ENCODE data around the gene RHOBTB3. TPM values are rescaled to one million over a fixed set of nuclear protein-coding genes. Genes with fewer than 3 reads are reported as not detected.

Gene RHOBTB3
- total and polyA plus RNA-seq, 11 donors, result 24.3 to 116 (median 82.1) TPM

DNA sequence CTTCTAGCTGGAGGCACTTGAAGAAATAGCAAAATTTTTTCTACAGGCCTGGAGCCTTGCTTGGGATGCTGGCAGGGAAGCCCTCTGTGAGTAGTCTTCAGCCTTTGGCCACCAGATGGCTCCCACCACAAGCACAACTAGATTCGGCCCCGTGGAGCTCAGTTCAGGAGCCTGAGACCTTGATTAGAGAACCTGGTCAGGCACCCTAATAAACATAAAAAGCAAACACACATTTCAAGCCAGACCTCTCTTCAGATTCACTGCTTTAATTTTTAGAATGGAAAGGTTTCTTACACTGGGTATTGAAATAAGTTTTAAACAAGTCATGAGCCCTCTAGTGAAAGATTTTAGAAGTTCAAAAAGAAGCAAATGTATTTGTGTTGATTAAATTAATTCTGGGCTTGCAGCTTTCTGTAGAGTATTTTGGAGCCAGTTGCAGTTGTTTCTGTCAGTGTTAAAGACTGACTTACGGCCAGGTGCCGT, 50.0 kb downstream of the RHOBTB3 start:
- TF ChIP-seq CTCF (IDR thresholded peaks at IDR 0.05), result peak; percentile 73 to 97 (median 88)
- TF ChIP-seq POLR2A (IDR thresholded peaks at IDR 0.05), result no peak
- Histone ChIP-seq H3K27me3 (no peaks in the 10 kb centered on the region), H3K36me3 (peaks cover 0 to 39% (median 12%) of the 10 kb centered on the region in 9 donors), H3K4me3 (no peak overlapping the region), H3K4me1 (peaks cover 0 to 52% (median 20%) of the 10 kb centered on the region in 12 donors), H3K27ac (peak overlapping the region; percentile 11 to 77 (median 30)), H3K9me3 (no peaks in the 10 kb centered on the region)
- intact Hi-C loops (cut with DNase I), result loop anchor here (1.0 to 10.0 kb wide), 14 partner anchors 36 to 556 kb away; partner anchors contain the start of gene RFESD (in 2 of the 10)
- peak; percentile 80 to 88 (median 82) for DNase-seq
- ATAC-seq, result peak; percentile 78 to 93 (median 92)
- 24 to 38% (median 32%) methylated on average over 4 of the region's 4 CpGs for WGBS, 4 donors

GRCh38 chr5:95782181-95782580, 51.0 kb downstream of the RHOBTB3 start:
- no peak for DNase-seq
- no peak overlapping the region for H3K27ac ChIP-seq
- ATAC-seq, result no peak
- intact Hi-C loops (cut with DNase I), result loop anchor here in 7 of 10 donors (5.0 to 10.0 kb wide), 7 partner anchors 35 to 555 kb away; partner anchors contain the start of gene RFESD (in 1 of the 7)
- TF ChIP-seq POLR2A (IDR thresholded peaks at IDR 0.05), result no peak
- no peak for TF ChIP-seq CTCF (IDR thresholded peaks at IDR 0.05)
- H3K9me3 ChIP-seq, result no peaks in the 10 kb centered on the region
- WGBS, 4 donors, result 93 to 94% (median 94%) methylated on average over 4 of the region's 4 CpGs
- no peaks in the 10 kb centered on the region for H3K27me3 ChIP-seq
- H3K4me1 ChIP-seq, result peaks cover 0 to 62% (median 25%) of the 10 kb centered on the region in 12 donors
- no peak overlapping the region for H3K4me3 ChIP-seq
- peaks cover 0 to 48% (median 12%) of the 10 kb centered on the region in 9 donors for H3K36me3 ChIP-seq

DNA sequence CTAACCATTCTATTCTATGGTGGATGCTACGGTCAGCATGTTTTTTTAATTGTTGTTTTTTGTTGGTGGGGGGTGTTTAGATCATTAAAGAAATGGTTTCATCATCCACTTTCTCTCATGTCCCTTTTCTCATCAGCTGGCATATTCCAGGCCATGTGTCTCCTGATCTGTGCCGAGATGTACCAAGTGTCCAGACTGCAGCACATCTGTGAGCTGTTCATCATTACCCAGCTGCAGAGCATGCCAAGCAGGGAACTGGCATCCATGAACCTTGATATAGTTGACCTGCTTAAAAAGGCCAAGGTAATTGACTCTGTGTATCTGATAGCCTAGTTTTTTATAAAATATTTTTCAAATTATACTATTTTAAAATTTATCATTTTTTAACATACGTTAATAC, 52.5 kb downstream of the RHOBTB3 start:
- ATAC-seq (no peak), DNase-seq (no peak)
- Histone ChIP-seq H3K27ac (peak overlapping the region in 4 of 12 donors; percentile 8 to 28 (median 16)), H3K4me1 (peaks cover 0 to 60% (median 26%) of the 10 kb centered on the region in 12 donors), H3K9me3 (no peaks in the 10 kb centered on the region), H3K36me3 (peaks cover 0 to 48% (median 19%) of the 10 kb centered on the region in 9 donors), H3K27me3 (no peaks in the 10 kb centered on the region), H3K4me3 (no peak overlapping the region)
- TF ChIP-seq CTCF (IDR thresholded peaks at IDR 0.05) (no peak), POLR2A (IDR thresholded peaks at IDR 0.05) (no peak)
- WGBS, 4 donors, result 73 to 81% (median 77%) methylated on average over 3 of the region's 3 CpGs
- intact Hi-C loops (cut with DNase I), result loop anchor here in 7 of 10 donors (5.0 to 10.0 kb wide), 7 partner anchors 34 to 554 kb away; partner anchors contain the start of gene RFESD (in 1 of the 7)

DNA sequence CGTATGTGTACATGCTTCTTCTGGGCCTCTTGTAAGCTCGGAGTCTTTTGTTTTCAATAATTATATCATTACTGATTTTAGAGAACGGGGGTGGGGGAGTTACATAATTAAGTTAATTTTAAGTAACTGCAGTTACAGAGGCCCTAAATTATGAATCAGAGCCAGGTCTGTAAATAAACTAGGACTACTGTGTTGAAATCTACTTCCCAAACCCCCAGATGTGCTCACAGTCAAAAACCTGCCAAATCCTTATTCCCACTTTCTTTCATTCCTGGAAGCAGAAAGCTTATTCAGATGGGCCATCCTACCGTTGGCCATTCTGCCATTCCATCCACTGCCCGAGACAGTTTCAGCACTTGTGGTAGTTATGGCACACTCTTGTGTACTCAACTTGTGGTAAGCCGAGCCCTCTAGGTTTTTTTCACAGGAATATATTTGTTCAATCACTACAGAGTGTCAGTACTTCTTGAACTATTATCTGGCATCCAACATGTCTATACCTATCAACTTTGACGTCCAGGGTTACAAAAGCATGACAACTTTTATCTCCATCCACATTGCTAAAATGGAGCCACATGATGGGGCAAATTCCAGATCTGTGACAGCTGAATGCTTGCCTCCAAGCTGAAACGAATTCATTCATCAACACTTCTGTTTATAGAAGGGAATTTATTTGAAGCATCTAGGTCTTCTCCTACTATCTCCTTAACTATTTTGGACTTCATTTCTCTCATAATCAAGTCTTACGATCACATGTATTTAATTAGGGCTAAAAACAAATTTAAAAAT, 53.6 kb downstream of the RHOBTB3 start:
- peak; percentile 20 to 52 (median 42) for ATAC-seq
- Histone ChIP-seq H3K27ac (peak overlapping the region in 9 of 12 donors; percentile 8 to 56 (median 30)), H3K9me3 (no peaks in the 10 kb centered on the region), H3K4me3 (no peak overlapping the region), H3K4me1 (peaks cover 0 to 50% (median 20%) of the 10 kb centered on the region in 12 donors), H3K27me3 (no peaks in the 10 kb centered on the region), H3K36me3 (peaks cover 0 to 55% (median 26%) of the 10 kb centered on the region in 9 donors)
- TF ChIP-seq POLR2A (IDR thresholded peaks at IDR 0.05) (no peak), CTCF (IDR thresholded peaks at IDR 0.05) (no peak)
- DNase-seq, result no peak
- 57 to 67% (median 63%) methylated on average over 9 of the region's 9 CpGs for WGBS, 4 donors
- intact Hi-C loops (cut with DNase I), result loop anchor here in 7 of 10 donors (5.0 to 10.0 kb wide), 7 partner anchors 33 to 553 kb away; partner anchors contain the start of gene RFESD (in 1 of the 7)
